HG03066 (cell line): ENCODE data around the gene GIT2.
A peak's percentile ranks its signal among the peaks of the same experiment; 100 is the strongest.
"Not testable (repeated sequence)": the region's sequence is repeated elsewhere in the genome, so short reads cannot be mapped to it uniquely, and the experiment has no call there.

ENCODE experiments used
- ATAC-seq: cut with Tn5 transposase; IDR thresholded peaks from one replicate; pipeline ENCODE4 v1.9.1; 2021; ENCODE audit warnings: low read depth; ENCODE audit not compliant: unreplicated experiment

GIT2 gene, protein sequence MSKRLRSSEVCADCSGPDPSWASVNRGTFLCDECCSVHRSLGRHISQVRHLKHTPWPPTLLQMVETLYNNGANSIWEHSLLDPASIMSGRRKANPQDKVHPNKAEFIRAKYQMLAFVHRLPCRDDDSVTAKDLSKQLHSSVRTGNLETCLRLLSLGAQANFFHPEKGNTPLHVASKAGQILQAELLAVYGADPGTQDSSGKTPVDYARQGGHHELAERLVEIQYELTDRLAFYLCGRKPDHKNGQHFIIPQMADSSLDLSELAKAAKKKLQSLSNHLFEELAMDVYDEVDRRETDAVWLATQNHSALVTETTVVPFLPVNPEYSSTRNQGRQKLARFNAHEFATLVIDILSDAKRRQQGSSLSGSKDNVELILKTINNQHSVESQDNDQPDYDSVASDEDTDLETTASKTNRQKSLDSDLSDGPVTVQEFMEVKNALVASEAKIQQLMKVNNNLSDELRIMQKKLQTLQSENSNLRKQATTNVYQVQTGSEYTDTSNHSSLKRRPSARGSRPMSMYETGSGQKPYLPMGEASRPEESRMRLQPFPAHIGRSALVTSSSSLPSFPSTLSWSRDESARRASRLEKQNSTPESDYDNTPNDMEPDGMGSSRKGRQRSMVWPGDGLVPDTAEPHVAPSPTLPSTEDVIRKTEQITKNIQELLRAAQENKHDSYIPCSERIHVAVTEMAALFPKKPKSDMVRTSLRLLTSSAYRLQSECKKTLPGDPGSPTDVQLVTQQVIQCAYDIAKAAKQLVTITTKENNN

GRCh38 chr12:109995686-109996482, at the start of gene GIT2:
TSS of gene GIT2 (minus strand) at chr12:109996368. CDS start at chr12:109996224, 144 bp downstream.
- peak; percentile 51 for ATAC-seq

- no peak for ATAC-seq
Observed at GRCh38 chr12:110042264-110042663, 46.1 kb upstream of the GIT2 start.

GRCh38 chr12:110039085-110039807, 43.1 kb upstream of the GIT2 start:
- ATAC-seq = no peak

- ATAC-seq = no peak
Observed at GRCh38 chr12:110038741-110039084, 42.5 kb upstream of the GIT2 start.

- no peak for ATAC-seq
Observed at GRCh38 chr12:110037315-110037714, 41.1 kb upstream of the GIT2 start.

GRCh38 chr12:110035534-110036104, 39.5 kb upstream of the GIT2 start:
- no peak for ATAC-seq

DNA sequence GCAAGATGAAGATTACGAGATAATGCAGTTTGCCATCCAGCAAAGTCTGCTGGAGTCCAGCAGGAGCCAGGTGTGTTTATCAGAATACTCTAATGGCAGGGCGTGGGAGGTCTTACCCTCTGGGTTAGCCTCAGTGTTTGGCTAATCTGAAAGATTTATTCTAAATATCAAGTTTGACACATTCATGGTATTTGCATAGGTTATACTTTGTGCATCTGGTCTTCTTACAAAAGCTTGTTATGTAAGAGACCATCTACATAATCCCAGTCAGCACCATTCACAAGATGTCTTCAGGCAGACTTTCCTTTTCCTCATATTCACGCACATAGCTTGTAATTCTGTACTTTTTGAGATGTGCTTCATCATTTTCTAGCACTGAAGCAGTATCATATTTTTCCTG, 37.7 kb upstream of the GIT2 start:
- ATAC-seq = no peak

DNA sequence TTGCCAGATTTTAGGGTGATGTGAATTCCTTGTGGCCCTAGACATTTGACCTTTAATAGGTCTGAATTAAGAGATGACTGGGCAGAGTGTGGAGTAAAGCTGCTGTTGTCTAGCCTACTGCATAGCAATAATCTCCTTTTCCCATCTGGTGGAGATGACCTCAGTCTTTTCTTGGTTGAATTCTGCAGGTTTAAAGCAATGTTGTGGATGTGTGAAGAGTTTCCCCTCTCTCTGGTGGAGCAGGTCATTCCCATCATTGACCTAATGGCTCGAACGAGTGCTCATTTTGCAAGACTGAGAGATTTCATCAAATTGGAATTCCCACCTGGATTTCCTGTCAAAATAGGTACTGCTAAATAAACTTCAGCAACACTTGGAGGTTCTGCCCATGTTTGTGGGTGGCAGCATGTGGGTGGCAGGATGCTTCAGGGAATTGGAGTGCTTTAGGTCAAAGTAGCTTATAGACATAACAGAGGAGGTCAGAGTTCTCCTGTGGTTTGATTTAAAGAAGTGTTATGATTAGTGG, 33.2 kb upstream of the GIT2 start:
- ATAC-seq = no peak

GRCh38 chr12:110028323-110028722, 32.2 kb upstream of the GIT2 start:
- ATAC-seq = no peak

DNA sequence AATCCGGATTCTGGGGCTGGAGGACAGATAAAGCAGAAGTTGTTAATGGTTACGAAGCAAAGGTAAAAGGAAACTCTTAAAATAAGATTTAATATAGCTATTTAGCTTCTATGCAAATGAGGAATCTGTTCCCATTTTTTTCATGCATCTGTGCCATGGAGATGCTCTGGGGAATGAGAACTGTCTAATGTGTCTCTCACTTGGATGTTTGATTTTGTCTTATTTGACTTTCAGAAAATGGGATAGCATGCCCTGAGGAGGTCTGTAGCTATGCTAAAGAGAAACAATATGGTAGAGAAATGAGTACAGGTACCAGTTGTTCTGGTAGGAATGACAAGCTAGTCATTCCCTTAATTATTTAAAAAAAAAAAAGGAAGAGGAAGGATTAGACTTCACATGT, 27.9 kb upstream of the GIT2 start:
- ATAC-seq = no peak

- no peak for ATAC-seq
Observed at GRCh38 chr12:110023059-110023980, 27.2 kb upstream of the GIT2 start.

- ATAC-seq = no peak
Observed at GRCh38 chr12:110020956-110021355, 24.8 kb upstream of the GIT2 start.

DNA sequence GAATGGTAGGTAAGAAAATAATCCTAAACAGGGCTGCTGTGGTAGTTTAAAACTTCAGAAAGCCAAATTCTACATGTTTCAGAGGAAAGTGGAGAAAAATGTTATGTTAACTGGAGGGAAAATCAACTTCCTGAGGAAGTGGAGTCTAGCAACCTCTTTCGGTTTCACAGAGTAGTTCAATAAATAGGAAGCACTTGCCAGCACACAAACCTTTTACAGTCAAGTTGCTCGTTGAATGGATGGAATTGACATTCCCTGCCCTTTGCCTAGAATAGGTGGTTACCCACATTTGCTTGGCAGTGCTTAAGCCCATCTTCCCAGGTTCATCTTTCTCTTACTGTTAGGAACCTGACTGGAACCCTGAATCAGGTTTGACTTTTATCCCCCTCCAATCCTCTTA, 19.0 kb upstream of the GIT2 start:
- ATAC-seq = no peak

GRCh38 chr12:110012659-110013058, 16.5 kb upstream of the GIT2 start:
- ATAC-seq = no peak

DNA sequence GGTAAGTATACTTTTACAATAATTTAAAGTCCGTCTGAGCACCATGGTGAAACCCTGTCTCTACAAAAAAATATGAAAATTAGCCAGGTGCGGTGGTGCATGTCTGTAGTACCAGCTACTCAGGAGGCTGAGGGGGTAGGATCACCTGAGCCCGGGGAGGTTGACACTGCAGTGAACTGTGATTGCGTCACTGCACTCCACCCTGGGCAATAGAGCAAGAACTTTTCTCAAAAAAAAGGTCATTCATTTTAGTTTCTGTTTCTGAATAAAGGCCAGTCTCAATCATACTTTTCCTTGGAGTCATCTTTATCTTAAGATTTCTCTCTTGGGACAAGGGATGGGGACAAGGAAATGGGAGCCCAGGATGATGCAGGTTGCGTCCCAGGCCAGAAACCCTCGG, 16.0 kb upstream of the GIT2 start:
- ATAC-seq = peak; percentile 61

DNA sequence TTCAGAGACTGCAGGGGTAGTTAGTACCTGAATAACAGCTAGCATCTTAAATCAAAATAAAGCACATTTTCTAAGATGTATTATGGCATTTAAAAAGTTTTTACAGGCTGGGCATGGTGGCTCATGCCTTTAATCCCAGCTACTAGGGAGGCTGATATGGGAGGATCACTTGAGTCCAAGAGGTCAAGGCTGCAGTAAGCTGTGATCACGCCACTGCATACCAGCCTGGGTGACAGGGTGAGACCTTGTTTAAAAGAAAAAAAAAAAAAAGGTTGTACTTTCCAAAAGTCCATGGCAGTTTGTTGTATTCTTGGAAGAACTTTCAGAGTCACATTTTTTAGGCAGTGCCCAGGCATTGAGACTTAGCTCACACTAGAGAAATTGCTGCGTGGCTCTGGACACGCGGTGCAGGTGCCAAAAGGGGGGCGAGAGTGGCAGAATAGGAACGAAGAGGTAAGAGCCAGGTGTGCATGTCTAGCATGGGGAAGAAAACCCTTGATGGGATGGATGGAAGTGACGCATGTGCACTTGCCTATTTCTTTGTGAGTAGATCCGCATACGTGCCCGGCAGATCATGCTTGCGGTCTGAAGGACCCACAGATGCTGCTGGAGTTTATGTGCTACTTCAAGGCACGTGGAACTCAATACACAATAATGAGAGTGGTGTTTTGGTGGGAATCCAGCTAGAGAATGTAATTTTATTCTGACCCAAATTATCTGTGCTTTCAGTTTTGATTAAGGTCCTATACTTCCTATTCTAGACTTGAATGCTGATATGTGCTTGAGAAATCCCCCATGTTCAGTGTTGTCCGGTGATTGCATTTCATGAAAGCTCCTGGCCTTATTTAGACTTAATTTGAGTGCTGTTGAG, 14.9 kb upstream of the GIT2 start:
- ATAC-seq = no peak

DNA sequence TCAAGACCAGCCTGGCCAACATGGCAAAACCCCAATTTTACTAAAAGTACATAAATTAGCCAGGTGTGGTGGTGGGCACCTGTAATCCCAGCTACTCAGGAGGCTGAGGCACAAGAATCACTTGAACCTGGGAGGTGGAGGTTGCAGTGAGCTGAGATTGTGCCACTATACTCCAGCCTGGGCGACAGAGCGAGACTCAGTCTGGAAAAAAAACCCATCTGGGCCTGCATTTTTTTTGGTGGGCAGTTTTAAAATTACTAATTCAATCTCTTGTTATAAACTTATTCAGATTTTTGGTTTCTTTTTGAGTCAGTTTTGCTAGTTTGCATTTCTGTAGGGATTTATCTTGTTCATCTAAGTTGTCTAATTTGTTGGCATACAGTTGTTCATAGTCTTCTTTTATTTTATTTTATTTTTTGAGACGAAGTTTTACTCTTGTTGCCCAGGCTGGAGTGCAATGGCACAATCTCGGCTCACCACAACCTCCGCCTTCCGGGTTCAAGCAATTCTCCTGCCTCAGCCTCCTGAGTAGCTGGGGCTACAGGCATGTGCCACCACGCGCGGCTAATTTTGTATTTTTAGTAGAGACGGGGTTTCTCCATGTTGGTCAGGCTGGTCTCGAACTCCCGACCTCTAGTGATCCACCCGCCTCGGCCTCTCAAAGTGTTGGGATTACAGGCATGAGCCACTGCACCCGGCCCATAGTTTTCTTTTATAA, 12.7 kb upstream of the GIT2 start:
- ATAC-seq = not testable (repeated sequence)
